T-helper 2 cell treated with Interferon-gamma antibody and Interleukin-4, amounts not matched to agents 5 μg/mL and 100 μg/mL, for 36 hours (primary cell): ENCODE measurements around the gene CHEK2.
A peak's percentile ranks its signal among the peaks of the same experiment; 100 is the strongest.
"Not testable (repeated sequence)": the region's sequence is repeated elsewhere in the genome, so short reads cannot be mapped to it uniquely, and the experiment has no call there.

ENCODE experiments used
- DNase-seq: peaks from one replicate; pipeline ENCODE4 v3.0.0; 2021; ENCODE audit warnings: low spot score
- H3K27ac Mint-ChIP-seq: one replicate; pipeline ENCODE4 v1.8.0; 2021; ENCODE audit warnings: mild to moderate bottlenecking, mixed read lengths
- H3K27me3 Mint-ChIP-seq: one replicate; pipeline ENCODE4 v1.8.0; 2021; ENCODE audit warnings: low read depth, mixed read lengths
- H3K36me3 Mint-ChIP-seq: one replicate; pipeline ENCODE4 v1.8.0; 2021; ENCODE audit warnings: low read depth, mixed read lengths
- H3K4me1 Mint-ChIP-seq: one replicate; pipeline ENCODE4 v1.8.0; 2021; ENCODE audit warnings: low read depth, mixed read lengths
- H3K4me3 Mint-ChIP-seq: one replicate; pipeline ENCODE4 v1.8.0; 2022; ENCODE audit warnings: mild to moderate bottlenecking, moderate library complexity, mixed read lengths
- H3K9me3 Mint-ChIP-seq: one replicate; pipeline ENCODE4 v1.8.0; 2021; ENCODE audit warnings: mixed read lengths

The CHEK2 gene

GRCh38 chr22:28693041-28693760 lies 48.4 kb downstream of the CHEK2 start:
- not testable (repeated sequence) for H3K4me3 Mint-ChIP-seq, DNase-seq, H3K27ac Mint-ChIP-seq, H3K4me1 Mint-ChIP-seq, H3K27me3 Mint-ChIP-seq, H3K9me3 Mint-ChIP-seq
- peaks cover 47% of the 10 kb centered on the region for H3K36me3 Mint-ChIP-seq

DNA sequence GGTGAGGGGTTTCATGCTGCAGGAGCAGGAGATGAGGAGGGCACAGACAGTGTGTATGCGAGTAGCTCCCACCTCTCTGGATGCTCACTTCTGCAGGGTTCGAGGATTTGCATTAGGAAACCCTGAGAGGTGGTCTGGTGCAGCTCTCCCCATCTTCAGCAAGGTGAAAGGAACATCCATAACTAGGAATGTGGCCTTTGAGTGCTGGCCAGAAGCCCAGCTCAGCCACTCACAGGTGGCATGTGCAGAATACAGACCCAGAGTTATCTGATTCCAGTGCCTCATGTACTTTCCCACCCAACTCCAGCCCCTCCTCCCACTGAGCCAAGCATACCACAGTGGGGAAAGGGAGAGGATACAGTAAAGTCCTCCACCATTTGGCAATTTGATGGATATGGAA lies 51.8 kb downstream of the CHEK2 start:
- H3K27me3 Mint-ChIP-seq, H3K4me1 Mint-ChIP-seq, H3K4me3 Mint-ChIP-seq, DNase-seq, H3K9me3 Mint-ChIP-seq, H3K27ac Mint-ChIP-seq: not testable (repeated sequence)
- peaks cover 52% of the 10 kb centered on the region for H3K36me3 Mint-ChIP-seq

- not testable (repeated sequence) for H3K9me3 Mint-ChIP-seq, H3K27ac Mint-ChIP-seq, H3K4me3 Mint-ChIP-seq, DNase-seq
- H3K4me1 Mint-ChIP-seq = peaks cover 10% of the 10 kb centered on the region
- peaks cover 60% of the 10 kb centered on the region for H3K27me3 Mint-ChIP-seq
- peaks cover 23% of the 10 kb centered on the region for H3K36me3 Mint-ChIP-seq
Measured at GRCh38 chr22:28682966-28683365, 58.7 kb downstream of the CHEK2 start.

GRCh38 chr22:28680813-28681490 lies 60.7 kb downstream of the CHEK2 start:
- not testable (repeated sequence) for DNase-seq, H3K36me3 Mint-ChIP-seq, H3K4me3 Mint-ChIP-seq, H3K27ac Mint-ChIP-seq, H3K9me3 Mint-ChIP-seq
- peaks cover 10% of the 10 kb centered on the region for H3K4me1 Mint-ChIP-seq
- H3K27me3 Mint-ChIP-seq = peaks cover 70% of the 10 kb centered on the region

DNA sequence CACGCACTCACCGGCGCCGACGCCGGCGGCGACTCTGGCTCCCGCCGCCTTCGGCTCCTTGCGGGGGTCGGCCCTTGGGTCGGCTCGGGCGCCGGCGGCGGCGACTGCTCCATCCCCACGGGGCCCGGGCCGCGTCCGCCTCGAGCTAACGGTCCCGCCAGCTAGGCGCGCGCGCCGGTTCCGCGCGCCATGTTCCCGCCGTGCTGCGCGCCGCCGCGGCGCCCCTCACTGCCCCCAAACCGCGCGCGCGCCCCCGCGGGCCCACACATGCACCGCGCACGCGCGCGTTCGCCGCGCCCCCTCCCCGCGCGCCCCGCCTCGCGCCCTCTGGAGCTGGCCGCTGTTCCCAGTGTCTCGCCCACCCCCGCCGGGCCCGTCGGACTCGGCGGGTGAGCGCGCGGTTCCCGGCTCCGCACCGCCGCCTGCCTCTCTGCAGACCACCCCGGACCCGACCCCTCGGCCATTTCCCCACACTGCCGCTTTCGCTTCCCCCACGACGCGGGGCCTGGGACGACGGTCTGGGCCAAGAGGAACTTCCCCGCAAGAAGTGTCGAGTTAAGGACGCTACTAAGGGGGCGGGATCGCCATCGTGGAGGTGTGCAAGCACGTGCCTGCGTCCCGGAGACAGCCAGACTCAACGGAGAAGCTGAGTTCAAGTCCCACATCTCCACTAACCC lies 61.9 kb downstream of the CHEK2 start, which contains the start of gene TTC28:
TTC28 (minus strand) TSS at position 230 of the 677 bp plus-strand sequence; CDS start at position 113, 117 bp downstream.
- not testable (repeated sequence) for H3K9me3 Mint-ChIP-seq, H3K27ac Mint-ChIP-seq, H3K36me3 Mint-ChIP-seq
- peak within 1 kb of the TSS; percentile 83 for H3K4me3 Mint-ChIP-seq
- H3K4me1 Mint-ChIP-seq = peaks cover 15% of the 10 kb centered on the region
- peaks cover 74% of the 10 kb centered on the region for H3K27me3 Mint-ChIP-seq
- DNase-seq = peak; percentile 17

- Mint-ChIP-seq H3K27me3 (peaks cover 79% of the 10 kb centered on the region), H3K4me3 (peak overlapping the region; percentile 56), H3K4me1 (peaks cover 20% of the 10 kb centered on the region)
- not testable (repeated sequence) for H3K36me3 Mint-ChIP-seq, H3K9me3 Mint-ChIP-seq, H3K27ac Mint-ChIP-seq, DNase-seq
Measured at GRCh38 chr22:28678778-28679610, 62.6 kb downstream of the CHEK2 start.

- H3K9me3 Mint-ChIP-seq, H3K27ac Mint-ChIP-seq, H3K36me3 Mint-ChIP-seq, H3K4me3 Mint-ChIP-seq, DNase-seq: not testable (repeated sequence)
- peaks cover 77% of the 10 kb centered on the region for H3K27me3 Mint-ChIP-seq
- peaks cover 26% of the 10 kb centered on the region for H3K4me1 Mint-ChIP-seq
Measured at GRCh38 chr22:28678170-28678569, 63.5 kb downstream of the CHEK2 start.

GRCh38 chr22:28674121-28674563 lies 67.5 kb downstream of the CHEK2 start:
- DNase-seq = peak; percentile 33
- Mint-ChIP-seq H3K27ac (peak overlapping the region; percentile 92), H3K9me3 (peaks cover 14% of the 10 kb centered on the region), H3K36me3 (peaks cover 3% of the 10 kb centered on the region), H3K4me1 (peaks cover 27% of the 10 kb centered on the region), H3K4me3 (peak overlapping the region; percentile 64), H3K27me3 (peaks cover 71% of the 10 kb centered on the region)

DNA sequence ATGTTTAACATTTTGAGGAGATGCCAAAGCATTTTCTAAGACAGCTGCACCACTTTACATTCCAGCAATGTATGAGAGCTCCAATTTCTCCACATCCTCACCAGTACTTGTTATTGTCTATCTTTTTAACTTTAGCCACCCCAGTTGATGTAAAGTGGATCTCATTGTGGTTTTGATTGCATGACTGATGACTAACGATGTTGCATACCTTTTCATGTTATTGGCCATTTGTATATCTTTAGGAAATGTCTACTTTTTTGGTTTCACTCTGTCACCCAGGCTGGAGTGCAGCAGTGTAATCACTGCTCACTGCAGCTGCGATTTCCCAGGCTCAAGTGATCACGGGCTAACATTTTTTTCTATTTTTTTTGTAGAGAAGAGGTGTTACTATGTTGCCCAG lies 70.9 kb downstream of the CHEK2 start:
- no peak for DNase-seq
- no peak overlapping the region for H3K27ac Mint-ChIP-seq
- H3K4me3 Mint-ChIP-seq = no peak overlapping the region
- peaks cover 3% of the 10 kb centered on the region for H3K36me3 Mint-ChIP-seq
- peaks cover 45% of the 10 kb centered on the region for H3K27me3 Mint-ChIP-seq
- peaks cover 14% of the 10 kb centered on the region for H3K9me3 Mint-ChIP-seq
- H3K4me1 Mint-ChIP-seq = peaks cover 21% of the 10 kb centered on the region

- H3K27me3 Mint-ChIP-seq = peaks cover 39% of the 10 kb centered on the region
- DNase-seq = no peak
- H3K27ac Mint-ChIP-seq = no peak overlapping the region
- no peak overlapping the region for H3K4me3 Mint-ChIP-seq
- H3K9me3 Mint-ChIP-seq = peaks cover 14% of the 10 kb centered on the region
- peaks cover 19% of the 10 kb centered on the region for H3K4me1 Mint-ChIP-seq
- H3K36me3 Mint-ChIP-seq = peaks cover 3% of the 10 kb centered on the region
Measured at GRCh38 chr22:28670161-28670560, 71.5 kb downstream of the CHEK2 start.

DNA sequence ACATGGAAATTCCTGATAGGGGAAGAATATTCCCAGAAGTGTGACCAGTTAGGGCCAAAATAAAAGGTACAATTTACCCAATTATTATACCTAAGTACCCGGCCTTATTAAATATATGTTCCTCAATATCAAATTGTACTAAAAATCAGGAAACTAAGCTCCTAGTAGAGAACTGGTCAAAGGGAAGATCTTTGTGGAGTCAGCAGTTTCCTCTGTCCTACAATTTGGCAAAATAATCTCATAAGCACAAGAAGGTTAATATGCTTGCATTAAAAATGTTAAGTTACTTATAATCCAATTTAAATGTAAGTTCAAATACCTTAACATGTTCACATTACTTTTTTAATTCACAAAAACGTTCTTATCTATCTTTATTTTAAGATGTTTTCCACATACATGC lies 72.2 kb downstream of the CHEK2 start:
- Mint-ChIP-seq H3K4me1 (peaks cover 16% of the 10 kb centered on the region), H3K9me3 (peaks cover 14% of the 10 kb centered on the region), H3K36me3 (peaks cover 3% of the 10 kb centered on the region), H3K27ac (no peak overlapping the region), H3K4me3 (no peak overlapping the region), H3K27me3 (peaks cover 33% of the 10 kb centered on the region)
- DNase-seq = no peak

- H3K9me3 Mint-ChIP-seq, H3K4me1 Mint-ChIP-seq, H3K4me3 Mint-ChIP-seq, H3K27ac Mint-ChIP-seq, H3K36me3 Mint-ChIP-seq, DNase-seq: not testable (repeated sequence)
- H3K27me3 Mint-ChIP-seq = peaks cover 20% of the 10 kb centered on the region
Measured at GRCh38 chr22:28663569-28663942, 78.1 kb downstream of the CHEK2 start.

DNA sequence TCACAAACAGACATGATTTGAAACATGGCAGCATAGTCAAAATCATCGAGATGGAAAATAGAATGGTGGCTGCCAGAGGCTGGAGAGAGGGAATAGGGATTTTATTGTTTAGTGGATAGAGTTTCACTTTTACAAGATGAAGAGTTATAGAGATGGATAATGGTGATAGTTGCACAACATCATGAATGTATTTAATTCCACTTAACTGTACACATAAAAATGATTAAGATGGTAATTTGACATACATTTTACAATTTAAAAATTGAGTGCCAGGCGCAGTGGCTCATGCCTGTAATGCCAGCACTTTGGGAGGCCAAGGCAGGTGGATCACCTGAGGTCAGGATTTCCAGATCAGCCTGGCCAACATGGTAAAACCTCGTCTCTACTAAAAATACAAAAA lies 83.2 kb downstream of the CHEK2 start:
- no peak for DNase-seq
- peaks cover 56% of the 10 kb centered on the region for H3K27me3 Mint-ChIP-seq
- H3K4me3 Mint-ChIP-seq = no peak overlapping the region
- no peaks in the 10 kb centered on the region for H3K9me3 Mint-ChIP-seq
- no peaks in the 10 kb centered on the region for H3K4me1 Mint-ChIP-seq
- H3K27ac Mint-ChIP-seq = no peak overlapping the region
- H3K36me3 Mint-ChIP-seq = no peaks in the 10 kb centered on the region
